ENCODE results near the gene MAPRE3.

- TF ChIP-seq CTCF (IDR thresholded peaks at IDR 0.05) (no peak), POLR2A (IDR thresholded peaks at IDR 0.05) (no peak)
Observed at GRCh38 chr2:27025281-27025800, 54.9 kb downstream of the MAPRE3 start.
